Measurements from ENCODE around the gene SPATA20.

SPATA20 gene

DNA sequence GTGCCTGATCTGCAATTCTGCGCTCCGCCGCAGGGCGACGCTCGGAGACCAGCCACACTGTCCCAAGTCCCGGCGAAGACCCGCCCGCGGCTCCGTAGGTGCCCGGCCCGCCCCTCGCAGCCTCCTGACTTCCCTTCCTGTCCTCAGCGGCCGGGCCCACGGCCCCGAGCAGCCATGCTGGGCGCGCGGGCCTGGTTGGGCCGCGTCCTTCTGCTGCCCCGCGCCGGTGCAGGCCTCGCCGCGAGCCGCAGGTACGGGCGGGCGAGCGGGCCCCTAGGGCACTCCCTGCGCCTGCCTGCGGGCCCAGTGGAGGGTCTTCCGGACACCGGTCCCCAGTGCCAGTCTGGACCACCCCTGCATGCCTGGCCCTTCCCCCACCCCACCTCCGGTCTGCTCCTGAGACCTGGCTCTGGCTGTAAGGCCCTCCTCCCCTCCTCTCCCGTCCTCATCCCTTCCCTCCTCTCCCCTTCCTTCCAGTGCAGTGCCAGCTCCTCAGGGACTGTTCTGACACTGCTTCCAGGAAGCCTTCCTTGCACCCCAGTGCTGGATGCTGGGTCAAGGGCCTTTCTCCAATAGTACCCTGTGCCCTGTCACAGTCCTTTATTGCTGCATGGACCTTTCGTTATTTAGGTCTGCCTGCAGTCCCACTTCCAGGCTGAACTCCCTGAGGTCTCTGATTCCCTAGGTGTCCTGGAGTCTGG, at the start of gene SPATA20:
TSS of gene SPATA20 (plus strand) at position 140 of the 701 bp plus-strand sequence. CDS start at position 175, 35 bp downstream.
- in situ Hi-C loops (cut with MboI; ENCODE audit: low sequenced_read_pairs): no loop called here

DNA sequence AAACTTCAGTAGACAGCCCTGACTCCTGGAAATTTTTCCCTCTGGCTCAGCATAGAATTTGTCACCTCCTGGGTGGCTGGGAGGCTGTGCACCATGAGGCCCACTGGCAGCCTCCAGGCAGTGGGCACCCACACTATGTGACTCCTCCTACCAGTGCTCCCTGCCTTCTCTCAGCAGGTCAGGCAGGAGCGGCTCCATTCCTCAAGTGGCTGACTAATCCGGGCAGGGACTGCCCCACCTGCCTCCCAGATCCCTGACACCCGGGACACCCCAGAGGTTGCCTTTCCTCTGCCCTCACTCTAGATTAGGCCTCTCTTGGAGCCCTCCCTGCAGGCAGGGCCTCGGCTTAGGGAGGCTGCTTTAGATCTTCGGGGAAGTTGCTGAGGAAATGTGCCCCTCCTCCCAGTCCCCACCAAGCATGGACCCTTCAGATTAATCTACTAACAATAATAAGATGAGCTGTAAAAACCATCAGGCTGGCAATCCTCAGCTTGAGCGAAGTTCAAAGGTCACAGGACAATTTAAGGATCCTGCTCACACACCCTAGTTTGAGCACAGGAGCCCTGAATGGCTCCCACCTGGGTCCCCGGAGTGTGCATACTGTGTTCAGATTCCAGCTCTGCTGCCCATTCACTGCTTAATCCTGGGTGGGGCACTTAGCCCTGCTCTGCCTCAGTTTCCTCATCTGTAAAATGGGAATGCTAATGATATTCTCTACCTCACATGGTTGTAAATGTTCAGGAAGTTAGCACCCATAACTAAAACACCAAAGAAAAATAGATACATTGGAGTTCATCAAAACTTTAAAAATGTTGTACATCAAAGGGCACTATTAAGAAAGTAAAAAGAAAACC, 48.7 kb upstream of the SPATA20 start:
- in situ Hi-C loops (cut with MboI; ENCODE audit: low sequenced_read_pairs): no loop called here

DNA sequence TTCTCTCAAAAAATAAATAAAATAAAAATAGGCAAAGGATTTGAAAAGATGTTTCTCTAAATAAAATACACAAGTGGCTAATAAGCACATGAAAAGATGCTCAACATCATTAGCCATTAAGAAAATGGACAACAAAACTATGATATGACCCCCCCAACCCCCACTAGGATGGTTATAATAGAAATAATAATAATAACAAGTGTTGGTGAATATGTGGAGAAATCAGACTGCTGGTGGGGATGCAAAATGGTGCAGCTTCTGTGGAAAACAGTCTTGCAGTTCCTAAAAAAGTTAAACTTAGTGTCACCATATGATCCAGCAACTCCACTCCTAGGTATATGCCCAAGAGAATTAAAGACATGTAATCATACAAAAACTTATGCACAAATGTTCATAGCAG, 47.7 kb upstream of the SPATA20 start:
- in situ Hi-C loops (cut with MboI; ENCODE audit: low sequenced_read_pairs): no loop called here

DNA sequence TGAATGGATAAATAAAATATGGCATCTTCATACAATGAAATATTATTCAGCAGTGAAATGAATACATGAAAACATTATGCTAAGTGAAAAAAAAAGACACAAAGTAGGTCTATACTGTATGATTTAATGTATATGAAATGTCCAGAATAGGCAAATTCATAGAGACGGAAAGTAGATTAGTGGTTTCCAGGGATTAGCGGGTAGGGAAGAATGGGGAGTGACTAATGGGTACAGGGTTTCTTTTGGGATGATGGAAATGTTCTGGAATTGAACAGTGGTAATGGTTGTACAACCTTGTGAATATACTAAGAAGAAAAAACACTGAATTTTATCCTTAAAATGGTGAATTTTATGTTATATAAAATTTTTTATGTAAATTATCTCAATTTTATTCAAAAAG, 47.3 kb upstream of the SPATA20 start:
- in situ Hi-C loops (cut with MboI; ENCODE audit: low sequenced_read_pairs): no loop called here

DNA sequence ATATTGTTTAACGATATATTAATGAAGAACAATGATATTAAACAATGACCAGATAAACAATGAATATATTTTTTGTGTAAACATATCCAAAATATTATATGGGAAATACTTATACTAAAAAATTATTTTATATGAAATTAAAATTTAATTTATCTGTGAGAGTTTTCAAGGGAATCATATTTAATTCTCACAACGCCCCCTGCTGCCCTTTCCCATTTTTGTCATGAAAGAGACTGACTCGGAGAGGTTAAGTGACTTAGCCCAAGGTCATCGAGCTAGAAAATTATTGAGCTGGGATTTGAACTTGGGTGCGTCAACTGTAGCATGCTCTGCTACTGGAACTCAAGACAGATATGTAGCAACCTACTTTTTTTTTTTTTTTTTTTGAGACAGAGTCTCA, 45.9 kb upstream of the SPATA20 start:
- in situ Hi-C loops (cut with MboI; ENCODE audit: low sequenced_read_pairs): no loop called here

DNA sequence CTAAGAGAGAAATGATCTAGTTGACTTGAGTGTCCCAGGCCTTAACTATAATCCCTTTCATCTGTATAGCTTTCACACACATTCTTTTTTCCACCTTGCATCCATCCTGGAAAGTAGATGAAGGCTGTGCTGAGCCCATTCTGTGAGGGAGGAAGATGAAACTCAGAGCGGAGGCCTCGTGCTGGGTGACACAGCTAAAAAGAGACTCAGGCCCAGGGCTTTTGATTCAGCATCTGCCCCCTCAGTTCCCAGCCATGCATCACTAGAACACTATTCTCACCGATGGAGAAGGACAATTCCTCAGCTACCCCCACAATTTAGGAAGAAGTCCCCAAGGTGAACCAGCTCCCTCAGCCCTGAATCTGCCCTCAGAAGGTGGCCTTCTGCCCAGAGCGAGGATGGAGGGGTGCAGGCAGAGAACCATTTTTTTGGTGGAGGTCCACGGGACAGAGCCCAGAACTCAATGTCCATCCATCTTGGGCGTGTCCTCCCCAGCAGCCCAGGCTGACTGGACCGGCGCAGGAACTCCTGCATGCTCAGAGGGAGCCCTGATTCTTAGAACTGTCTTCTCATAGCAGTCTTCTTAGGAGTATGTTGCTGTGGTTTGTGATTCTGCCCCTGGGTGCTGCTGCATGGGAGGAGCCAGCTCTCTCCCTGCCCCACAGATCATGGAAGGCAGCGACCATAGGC, 44.5 kb upstream of the SPATA20 start:
- in situ Hi-C loops (cut with MboI; ENCODE audit: low sequenced_read_pairs): no loop called here

DNA sequence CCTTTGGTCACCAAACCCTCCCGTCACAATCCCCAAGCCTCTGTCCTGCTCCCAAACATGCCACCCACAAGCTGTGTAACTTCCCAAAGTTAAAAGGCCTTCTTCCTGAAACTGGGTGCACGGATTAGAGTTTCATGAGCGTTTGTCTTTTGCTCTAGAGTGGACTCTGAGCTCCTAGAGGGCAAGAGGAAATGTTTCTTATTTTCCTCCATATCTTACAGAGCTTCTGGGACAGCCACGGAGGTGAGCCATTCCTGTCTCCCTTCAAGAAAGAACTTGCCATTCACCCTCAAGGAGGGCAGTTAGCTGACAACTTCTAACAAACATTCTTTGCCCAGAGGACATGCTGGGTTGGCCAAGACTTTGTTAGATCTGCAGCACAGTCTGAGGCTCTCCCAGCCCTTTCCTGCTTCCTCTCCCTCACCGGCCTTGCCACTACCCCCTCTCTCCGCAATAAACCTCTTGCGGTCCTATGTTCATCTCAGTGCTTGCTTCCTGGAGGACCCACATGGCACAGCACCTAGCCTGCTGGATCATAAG, 41.3 kb upstream of the SPATA20 start:
- in situ Hi-C loops (cut with MboI; ENCODE audit: low sequenced_read_pairs): no loop called here

DNA sequence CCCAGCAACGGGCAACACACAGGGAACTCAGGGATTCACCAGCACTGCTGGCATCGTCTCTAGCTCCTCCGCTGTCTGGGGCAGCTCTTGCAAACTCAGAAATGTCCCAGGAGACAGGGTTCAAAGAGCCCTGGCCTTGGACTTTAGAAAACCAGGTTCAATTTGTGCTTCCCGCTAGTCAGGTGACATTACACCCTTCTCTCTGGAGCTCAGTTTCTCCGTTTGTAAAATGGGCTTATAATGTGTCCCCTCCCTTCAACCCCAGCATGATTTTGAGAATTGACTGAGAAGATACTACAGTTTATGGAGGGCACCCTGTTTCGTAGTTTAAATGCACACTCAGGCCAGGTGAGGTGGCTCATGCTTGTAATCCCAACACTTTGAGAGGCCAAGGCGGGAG, 40.7 kb upstream of the SPATA20 start:
- in situ Hi-C loops (cut with MboI; ENCODE audit: low sequenced_read_pairs): no loop called here

DNA sequence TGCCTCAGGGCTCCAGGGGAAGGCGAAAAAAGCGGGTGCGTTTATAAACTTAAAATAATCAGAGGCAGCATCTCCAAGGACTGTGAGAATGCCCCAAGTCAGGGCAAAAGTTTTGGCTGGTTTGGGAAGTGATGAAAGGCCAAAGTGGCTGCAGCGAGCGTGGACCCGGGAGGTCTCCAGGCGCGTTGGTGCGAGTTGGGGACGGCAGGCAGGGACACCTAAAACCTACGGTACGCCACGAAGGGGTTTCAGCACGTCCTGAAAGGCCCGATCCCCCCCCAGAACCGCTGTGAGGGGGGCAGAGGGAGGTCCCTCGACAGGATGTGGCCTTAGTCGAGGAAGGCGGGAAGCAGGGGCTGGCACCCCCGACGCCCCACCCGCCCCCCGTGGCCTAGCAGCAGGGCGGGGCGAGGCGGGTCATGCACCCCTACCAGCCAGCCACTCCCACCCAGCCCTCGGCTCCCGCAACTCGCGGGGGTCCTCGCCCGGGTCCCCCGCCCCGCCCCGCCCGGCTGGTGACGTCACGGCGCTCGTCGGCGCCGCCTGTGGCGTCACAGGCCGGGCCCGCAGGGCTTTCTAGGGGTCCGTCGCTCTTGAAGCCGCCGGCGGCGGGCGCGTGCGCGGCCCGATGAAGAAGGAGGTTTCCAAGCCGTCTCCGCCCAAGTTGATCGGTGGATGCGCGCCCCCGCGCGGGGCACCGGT, 39.0 kb upstream of the SPATA20 start, which contains the start of gene MYCBPAP:
TSS of gene MYCBPAP (plus strand) at position 569 of the 702 bp plus-strand sequence. CDS start 236 bp downstream, outside the sequence.
- in situ Hi-C loops (cut with MboI; ENCODE audit: low sequenced_read_pairs): no loop called here

DNA sequence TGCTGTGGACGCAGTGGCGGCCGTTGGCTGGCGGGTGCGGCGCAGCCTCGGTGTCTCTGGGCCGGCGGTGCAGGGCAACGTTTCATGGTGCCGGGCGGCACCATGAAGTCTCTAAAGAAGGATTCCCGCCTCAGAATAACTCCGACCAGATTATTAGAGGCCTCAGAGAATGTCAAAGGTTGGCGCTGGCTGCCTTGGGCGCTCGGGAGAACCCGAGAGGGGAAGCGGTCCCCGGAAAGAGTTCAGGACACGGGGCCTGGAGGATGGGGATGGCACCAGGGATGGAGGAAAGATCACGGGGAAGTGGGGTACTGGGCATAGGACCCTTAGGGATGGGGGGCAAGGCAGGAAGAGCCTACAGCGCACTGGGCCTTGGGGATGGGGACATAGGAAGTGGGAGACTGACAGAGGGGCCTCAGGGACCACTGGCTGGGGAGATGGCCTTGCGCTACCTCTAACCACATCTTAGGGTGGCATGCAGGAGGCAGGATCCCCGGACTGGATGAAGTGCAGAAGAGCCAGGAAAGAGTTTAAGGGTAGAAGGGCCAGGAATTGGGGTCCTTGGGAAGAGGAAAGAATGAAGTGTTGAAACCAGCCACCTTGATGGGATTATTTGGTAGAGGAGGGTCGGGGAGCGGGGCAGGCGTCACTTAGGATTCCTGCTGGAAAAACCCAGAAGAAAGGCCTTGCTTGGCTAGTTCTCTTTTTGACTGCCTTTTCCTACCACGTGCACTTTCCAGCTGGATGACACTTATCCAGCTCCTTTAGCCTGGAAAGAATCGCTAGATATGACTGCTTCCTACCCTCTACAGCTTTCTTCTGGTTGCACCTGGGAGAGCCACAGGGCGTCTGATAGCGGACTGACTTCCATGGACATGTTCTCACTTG, 38.2 kb upstream of the SPATA20 start:
- in situ Hi-C loops (cut with MboI; ENCODE audit: low sequenced_read_pairs): no loop called here

DNA sequence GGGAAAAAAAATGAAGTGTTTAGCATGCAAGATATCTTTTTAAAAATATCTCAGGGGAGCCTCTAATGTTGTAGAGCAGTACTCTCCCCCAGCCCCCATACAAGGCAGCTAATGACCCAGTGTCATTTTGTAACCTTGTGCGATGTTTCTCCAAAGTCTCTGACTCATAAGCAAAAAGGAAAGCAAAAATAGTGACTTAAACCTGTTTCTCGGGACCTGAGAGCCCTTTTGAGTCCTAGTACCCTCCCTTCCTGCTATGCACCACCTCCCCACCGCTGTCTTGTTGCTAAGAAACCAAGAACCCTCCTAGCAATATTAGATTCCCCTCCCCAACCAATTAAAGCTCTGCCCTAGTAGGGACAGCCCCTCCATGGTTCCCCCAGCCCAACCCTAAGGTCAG, 35.9 kb upstream of the SPATA20 start:
- in situ Hi-C loops (cut with MboI; ENCODE audit: low sequenced_read_pairs): no loop called here

DNA sequence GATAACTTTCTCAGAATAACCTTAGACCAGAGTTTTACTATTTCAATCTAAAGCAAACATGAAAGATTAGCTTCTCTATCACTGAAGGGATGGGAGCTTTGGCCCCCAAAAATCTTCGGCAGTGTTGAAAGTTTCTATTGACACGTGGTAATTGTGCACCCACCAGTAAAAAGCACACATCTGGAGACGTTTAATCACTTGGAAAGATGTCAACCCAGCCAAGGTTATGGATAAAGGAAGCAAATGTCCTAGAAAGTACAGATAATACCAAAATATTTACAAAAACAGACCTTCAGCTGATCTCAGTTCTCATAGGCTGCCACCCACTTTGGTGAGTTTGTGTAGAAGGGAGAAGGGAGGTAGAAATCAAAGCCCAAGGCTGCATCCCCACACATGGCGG, 33.5 kb upstream of the SPATA20 start:
- in situ Hi-C loops (cut with MboI; ENCODE audit: low sequenced_read_pairs): no loop called here

DNA sequence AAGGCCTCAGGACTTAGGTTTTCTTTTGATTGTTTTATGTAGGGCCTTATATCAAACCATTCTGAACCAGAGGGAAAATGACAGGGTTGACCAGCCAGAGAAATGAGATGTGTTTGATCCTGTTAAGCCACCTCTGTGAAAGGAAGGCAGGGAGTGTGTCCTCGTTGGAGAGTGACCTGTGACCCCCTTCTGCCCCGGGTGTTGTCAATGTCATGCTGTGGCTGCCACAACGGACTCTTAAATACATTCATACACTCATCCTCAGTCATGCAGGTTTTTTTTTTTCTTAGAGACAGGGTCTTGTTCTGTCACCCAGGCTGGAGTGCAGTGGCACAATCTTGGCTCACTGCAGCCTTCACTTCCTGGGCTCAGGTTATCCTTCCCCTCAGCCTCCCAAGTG, 32.6 kb upstream of the SPATA20 start:
- in situ Hi-C loops (cut with MboI; ENCODE audit: low sequenced_read_pairs): no loop called here

DNA sequence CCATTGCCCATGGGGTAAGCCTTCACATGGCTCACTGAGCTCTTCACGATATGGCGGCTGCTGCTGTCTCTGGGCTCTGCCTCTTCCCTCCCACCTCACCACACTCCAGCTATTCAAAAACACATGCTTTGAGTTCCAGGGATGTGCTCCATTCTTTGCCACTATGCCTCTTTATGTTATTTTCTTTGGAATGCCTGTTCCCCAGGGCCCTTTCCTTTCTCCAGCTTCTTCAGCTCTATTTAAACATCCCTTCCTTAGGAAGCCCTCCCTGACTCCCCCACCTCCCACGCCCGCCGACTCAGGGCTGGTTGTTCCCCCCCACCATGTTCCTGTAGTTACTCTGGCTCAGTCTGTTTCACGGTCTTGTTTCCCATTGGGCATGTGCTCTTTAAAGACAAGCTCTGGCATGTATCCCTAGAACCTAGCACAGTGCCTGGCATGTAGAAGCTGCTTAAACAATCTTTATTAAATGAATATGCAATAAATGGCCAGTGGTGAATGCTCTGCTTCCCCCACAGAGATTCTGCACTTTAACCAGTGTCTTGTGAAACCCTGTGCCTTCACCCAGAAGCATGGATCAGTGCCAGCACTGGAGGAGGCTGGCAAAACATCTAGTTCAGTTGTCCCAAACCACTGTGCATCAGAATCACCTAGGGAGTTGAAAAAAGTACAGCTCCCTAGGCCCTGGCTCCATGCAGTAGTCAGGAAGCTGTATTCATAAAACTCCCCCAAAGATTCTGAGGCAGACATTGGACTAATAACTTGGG, 31.9 kb upstream of the SPATA20 start:
- in situ Hi-C loops (cut with MboI; ENCODE audit: low sequenced_read_pairs): no loop called here

DNA sequence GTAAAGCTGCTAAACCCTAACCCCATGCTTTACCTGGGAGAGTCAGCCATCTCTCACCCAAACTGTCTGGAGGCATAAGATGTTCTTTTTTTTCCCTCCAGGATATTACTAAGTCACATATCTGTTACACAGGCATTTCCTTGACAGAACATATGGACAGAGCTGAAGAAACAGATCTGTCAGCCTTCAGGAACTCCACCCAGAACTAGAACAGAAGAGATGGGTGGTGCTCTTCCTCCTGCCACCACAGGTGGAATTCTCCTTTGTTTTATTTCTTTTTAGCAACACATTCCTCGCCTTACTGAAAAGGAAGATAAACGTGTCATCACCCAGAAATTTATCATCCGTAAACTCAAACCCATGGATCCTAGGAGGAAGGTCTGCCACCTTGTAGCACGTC, 30.0 kb upstream of the SPATA20 start:
- in situ Hi-C loops (cut with MboI; ENCODE audit: low sequenced_read_pairs): no loop called here

DNA sequence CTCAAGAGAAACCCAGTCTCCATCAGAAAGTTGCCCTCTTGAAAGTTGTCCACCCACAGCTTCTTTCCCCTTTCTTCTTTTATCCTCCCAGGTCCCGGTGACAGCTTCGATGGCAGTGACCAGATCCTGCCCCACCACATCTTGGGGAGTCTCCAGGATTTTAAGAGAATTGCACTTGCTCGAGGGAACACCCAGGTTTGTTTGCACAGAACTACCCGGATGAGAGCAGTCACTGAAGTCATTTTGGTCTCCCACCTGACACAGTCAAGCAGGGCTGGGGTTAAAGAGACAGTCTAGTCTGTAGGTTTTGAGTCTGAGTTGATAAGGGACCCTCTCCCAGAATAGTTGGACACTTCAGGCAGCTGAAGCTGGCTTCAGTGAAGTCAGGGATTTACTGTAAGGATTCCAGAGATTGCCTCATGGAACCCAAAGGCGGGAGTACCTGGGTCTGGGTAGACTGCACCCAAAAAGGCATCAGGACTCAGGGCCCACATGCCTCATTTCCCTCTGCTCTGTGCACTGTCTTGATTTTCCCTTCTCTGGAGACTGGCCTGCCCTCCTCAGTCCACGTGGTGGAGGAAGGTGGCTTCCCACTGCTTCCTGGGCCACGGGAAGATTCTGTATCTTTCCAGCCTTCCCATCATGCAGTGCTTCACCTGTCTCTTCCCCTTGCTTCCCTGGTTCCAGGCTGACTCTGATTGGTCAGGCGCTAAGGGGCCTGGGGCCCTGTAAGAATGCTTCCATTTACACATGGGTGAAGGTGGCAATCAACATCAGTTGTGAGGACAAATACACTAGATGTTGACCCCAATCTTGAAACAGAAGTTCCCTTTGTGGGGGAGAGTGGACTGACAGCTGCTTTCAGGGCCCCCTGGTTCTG, 29.2 kb upstream of the SPATA20 start:
- in situ Hi-C loops (cut with MboI; ENCODE audit: low sequenced_read_pairs): no loop called here

DNA sequence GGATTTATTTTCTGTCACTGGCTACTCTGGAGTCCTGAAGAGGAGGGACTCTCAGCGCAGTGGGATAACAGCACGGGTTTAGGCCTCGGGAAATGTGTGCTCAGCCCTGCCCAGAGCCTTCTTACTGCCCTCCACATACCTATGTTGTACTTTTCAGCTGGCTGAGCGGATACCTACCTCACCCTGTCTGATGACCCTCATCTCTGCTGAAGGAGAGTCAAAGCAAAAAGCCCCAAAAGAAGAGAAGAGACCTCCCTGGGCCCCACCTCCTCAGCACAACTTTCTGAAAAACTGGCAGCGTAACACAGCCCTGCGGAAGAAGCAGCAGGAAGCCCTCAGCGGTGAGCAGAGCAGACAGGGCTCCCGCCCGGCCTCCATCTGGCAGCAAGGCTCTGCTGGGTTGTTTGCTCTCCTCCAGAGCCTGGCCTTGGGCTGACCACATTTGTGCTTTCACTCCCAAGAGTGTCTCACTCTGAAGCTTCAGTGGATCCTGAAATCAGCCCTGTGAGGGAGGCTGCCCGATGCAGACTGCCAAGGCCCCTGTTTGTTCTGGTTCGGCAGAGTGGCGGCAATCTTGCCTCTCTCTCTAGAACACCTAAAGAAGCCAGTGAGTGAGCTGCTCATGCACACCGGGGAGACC, 28.5 kb upstream of the SPATA20 start:
- in situ Hi-C loops (cut with MboI; ENCODE audit: low sequenced_read_pairs): no loop called here
